Measurements from ENCODE around the gene FAM13A. TPM values are rescaled to one million over a fixed set of nuclear protein-coding genes. Genes with fewer than 3 reads are reported as not detected.

The FAM13A gene
- total and polyA plus RNA-seq, 9 of the 15 experiments (the other 6 are each of a cell fraction or from before 2014, with no cell fraction given): 11.3 to 23.3 (median 14.7) TPM

GRCh38 chr4:88693792-88694191 lies 363.2 kb downstream of the FAM13A start (continued):
- no peak for TF ChIP-seq ZBTB8A (IDR thresholded peaks at IDR 0.05; ENCODE audit: partially characterized antibody)
- no peak for TF ChIP-seq RBM14 (IDR thresholded peaks at IDR 0.05; ENCODE audit: borderline replicate concordance, insufficient read depth, low read depth, low read length)

- Histone ChIP-seq H3K27ac (ENCODE audit: extremely low read depth, low read depth, low read length) (no peak overlapping the region), H3K9me1 (ENCODE audit: control insufficient read depth, insufficient read depth, low read length) (no peaks in the 10 kb centered on the region), H3K9me3 (replicated peaks; ENCODE audit: control insufficient read depth, insufficient read depth, low read depth, low read length) (no peaks in the 10 kb centered on the region), H3K36me3 (ENCODE audit: control insufficient read depth, insufficient read depth, low read length) (no peaks in the 10 kb centered on the region), H3K27me3 (ENCODE audit: control insufficient read depth in 2 of 2, insufficient read depth in 2 of 2, low read length in 2 of 2) (no peaks in the 10 kb centered on the region), H4K20me1 (replicated peaks; ENCODE audit: control insufficient read depth, insufficient read depth, low read length) (no peaks in the 10 kb centered on the region), H3K4me1 (replicated peaks in 1 of 2; ENCODE audit: control insufficient read depth in 2 of 2, insufficient read depth in 2 of 2, low read length in 2 of 2) (peaks cover 0 to 2% of the 10 kb centered on the region in 2 experiments; a peak in 1 of 5 replicates), H3K4me3 (no peak overlapping the region), H2AFZ (ENCODE audit: low read depth, low read length) (no peak overlapping the region), H3K9ac (ENCODE audit: insufficient read depth in 1 of 2, low read depth in 2 of 2, low read length in 2 of 2) (no peak overlapping the region), H3K79me2 (ENCODE audit: control insufficient read depth, insufficient read depth, low read length) (no peaks in the 10 kb centered on the region), H3K4me2 (ENCODE audit: insufficient read depth, low read length) (no peak overlapping the region)
- ATAC-seq: peak; percentile 73; the same call in 2 of the 3 replicates
- 90% methylated on average over 3 of the region's 3 CpGs for WGBS (ENCODE audit: insufficient coverage, low coverage, missing lambda C conversion rate)
- intact Hi-C loops (cut with micrococcal nuclease) (no loop called here), in situ Hi-C loops (cut with MboI) (no loop called here)
- no TSS peak for BruUV-seq (replicated peaks)
- CTCF ChIA-PET (ENCODE audit: low intra/inter-chr PET ratio): no interaction called here
- peak; percentile 32 for FAIRE-seq
- POLR2A ChIA-PET: interaction anchor here (0.7 kb wide), 1 partner anchor 868 kb away, joined by 3 read pairs; no protein-coding TSS in a partner anchor
- DNase-seq (ENCODE audit: extremely low read depth in 1 of 4, low spot score in 3 of 4): peak in 3 of 4 experiments; percentile 14 to 30 (median 16)
- TF ChIP-seq POLR2AphosphoS2 (IDR thresholded peaks at IDR 0.05; ENCODE audit: low read length) (no peak), MAFG (tag; conservative IDR thresholded peaks at IDR 0.05) (peak; percentile 88), BCOR (IDR thresholded peaks at IDR 0.05) (no peak), MAFK (IDR thresholded peaks at IDR 0.05; ENCODE audit: low read length) (peak; percentile 75), JUND (IDR thresholded peaks at IDR 0.05; ENCODE audit: borderline replicate concordance, low read depth, low read length) (no peak; the same call in 1 of the 2 replicates), JUND (tag; IDR thresholded peaks at IDR 0.05; ENCODE audit: borderline replicate concordance, low read depth, low read length) (peak; percentile 48; the same call in 1 of the 3 replicates), RREB1 (CRISPR knock-in tag; IDR thresholded peaks at IDR 0.05) (no peak), ZNF316 (IDR thresholded peaks at IDR 0.05) (peak; percentile 94), TFE3 (CRISPR knock-in tag; IDR thresholded peaks at IDR 0.05) (no peak), MAFF (IDR thresholded peaks at IDR 0.05; ENCODE audit: low read length) (peak; percentile 79), CBFA2T3 (IDR thresholded peaks at IDR 0.05) (no peak), RFX7 (CRISPR knock-in tag; IDR thresholded peaks at IDR 0.05) (no peak)
Measured at GRCh38 chr4:88690355-88690754, 366.6 kb downstream of the FAM13A start.

Measured in K562 (cell line).